GM21528 (cell line): ENCODE measurements around the gene PABPN1L.

Experiments
- ATAC-seq: cut with Tn5 transposase; IDR thresholded peaks from one replicate; pipeline ENCODE4 v1.9.1; 2021; ENCODE audit warnings: mild to moderate bottlenecking, moderate library complexity; ENCODE audit not compliant: unreplicated experiment, low FRiP score

Gene PABPN1L

DNA sequence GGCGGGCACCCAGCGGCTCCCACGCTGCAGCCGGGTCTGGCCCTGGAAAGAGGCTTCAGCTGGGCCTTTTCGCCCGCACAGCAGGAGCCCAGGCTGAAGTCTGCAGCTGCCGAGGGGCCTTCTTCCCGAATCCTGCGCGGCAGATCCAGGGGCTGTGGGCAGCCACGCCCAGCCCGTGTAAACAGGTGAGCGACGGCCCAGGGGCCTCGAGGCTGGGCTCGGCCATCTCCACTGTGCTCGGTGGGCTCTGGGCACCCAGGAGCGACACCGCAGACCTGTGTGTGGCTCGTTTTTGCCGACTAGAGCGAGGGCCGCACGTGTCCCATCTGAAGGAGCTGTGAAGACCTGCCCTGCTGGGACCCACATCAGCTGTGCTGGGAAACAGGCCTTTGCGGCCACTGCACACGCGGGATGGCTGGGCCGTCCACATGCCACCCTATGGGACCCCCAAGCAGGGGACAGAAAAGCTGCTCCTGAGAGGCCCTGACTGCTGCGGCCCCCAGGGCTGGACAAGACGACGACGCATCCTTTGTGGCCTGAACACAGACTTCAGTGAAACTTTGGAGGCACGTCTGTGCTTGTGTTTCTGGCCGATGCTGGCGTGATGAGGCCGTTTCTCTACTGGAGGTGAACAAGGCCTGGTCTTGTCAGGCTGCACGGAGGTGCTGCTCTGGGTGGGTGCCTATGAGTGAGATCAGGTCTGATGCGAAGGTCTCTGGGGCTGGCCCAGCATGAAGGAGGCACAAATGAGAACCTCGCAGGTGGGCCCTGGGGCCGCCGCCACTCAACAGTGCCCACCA, 49.5 kb downstream of the PABPN1L start:
- no peak for ATAC-seq

DNA sequence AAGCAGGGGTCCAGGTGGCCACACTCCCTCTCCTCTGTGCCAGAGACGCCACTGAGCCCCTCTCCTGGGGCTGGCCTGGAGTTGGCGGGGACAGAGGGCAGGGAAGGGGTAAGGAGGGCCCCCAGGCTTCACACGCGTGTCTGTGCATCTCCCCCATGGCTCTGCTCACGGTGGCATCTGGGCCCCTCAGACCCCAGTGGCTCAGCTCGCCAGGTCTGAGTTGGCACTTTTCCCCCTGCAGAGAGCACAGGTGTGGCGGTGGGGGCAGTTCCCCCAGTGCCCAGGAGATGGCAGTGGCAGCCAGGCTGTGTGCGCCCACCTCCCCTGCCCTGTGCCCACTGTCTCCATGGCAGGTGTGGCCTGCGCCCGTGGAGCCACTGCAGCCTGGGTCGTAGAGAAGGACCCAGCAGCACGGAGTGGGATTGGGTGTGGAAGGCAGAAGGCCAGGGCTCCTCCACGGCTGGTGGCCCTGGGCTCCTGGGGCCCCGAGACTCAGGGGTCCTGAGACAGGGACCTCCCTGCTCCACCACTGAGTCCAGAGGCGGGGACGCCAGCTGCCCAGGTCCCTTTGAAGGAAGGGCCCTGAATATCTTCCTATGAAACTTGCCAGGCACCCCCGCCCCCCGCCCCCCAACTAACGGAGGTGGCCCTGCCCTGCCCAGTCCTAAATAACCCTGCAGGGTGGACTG, 50.4 kb downstream of the PABPN1L start:
- ATAC-seq, result no peak

DNA sequence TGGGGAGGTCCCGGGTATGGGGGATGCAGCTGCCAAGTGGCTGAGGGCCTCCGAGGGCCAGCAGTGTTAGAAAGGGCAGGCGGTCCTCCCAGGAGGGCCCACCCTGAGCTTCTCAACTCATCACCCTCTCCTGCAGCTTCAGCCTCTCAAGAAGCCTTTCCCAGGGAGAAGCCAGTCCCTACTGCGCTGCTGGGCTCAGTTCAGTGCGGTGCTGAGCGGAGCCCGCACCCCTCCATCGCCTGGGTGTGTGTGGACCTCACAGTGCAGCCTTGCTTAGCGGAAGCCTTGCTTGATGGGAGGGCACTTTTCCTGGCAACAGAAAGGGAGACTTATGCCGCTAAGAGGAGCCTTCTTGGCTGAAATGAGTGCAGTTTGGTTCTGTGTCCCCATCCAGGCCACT, 51.2 kb downstream of the PABPN1L start:
- no peak for ATAC-seq

DNA sequence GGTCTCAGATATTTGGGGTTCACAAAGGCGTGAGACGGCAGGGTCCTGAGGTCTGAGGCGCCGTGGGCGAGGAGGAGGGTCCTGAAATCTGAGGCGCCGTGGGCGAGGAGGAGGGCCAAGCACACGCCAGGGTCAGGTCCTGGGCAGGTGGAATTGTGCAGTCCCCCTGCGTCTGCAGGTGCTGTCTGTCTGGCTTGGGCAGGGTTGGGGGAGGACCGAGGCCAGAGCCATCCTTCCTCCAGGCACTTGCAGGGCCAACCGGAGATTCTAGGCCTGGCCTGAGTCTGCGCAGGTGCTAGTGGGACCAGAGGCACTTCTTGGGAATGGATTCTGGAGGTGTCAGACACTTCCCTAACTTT, 52.3 kb downstream of the PABPN1L start:
- ATAC-seq, result no peak
